Psoas muscle (tissue), 8 donors: ENCODE results near the gene CALCOCO1. TPM values are rescaled to one million over a fixed set of nuclear protein-coding genes. Genes with fewer than 3 reads are reported as not detected.

Source experiments
- ATAC-seq, 4 donors: fragments of 200-7000 bp; cut with Tn5 transposase; one replicate each; pipeline ENCODE4 v1.9.1; 2020; ENCODE audit warnings: moderate library complexity in 3 of 4, mild to moderate bottlenecking in 2 of 4
- DNase-seq, 2 donors: peaks; one replicate each; pipeline ENCODE4 v3.0.0-alpha.2; 2020
- H3K27ac ChIP-seq: fragments of 200-600 bp; one replicate; pipeline ENCODE4 v1.8.0; 2022
- H3K27me3 ChIP-seq, 3 donors: fragments of 200-600 bp in 1 of 3; one replicate each; pipeline versions ENCODE4 v1.6.1 to v1.8.0; 2013 to 2022; ENCODE audit warnings: low read length in 2 of 3, mild to moderate bottlenecking in 2 of 3, moderate library complexity in 1 of 3; ENCODE audit not compliant: insufficient read depth in 3 of 3
- H3K36me3 ChIP-seq, 2 donors: fragments of 200-600 bp in 1 of 2; one replicate each; pipeline versions ENCODE4 v1.6.1 to v1.8.0; 2013 to 2022; ENCODE audit warnings: low read depth in 1 of 2, mild to moderate bottlenecking in 1 of 2, moderate library complexity in 1 of 2; ENCODE audit not compliant: insufficient read depth in 1 of 2
- H3K4me1 ChIP-seq: fragments of 200-600 bp; one replicate; pipeline ENCODE4 v1.8.0; 2022
- H3K4me3 ChIP-seq: fragments of 200-600 bp; one replicate; pipeline ENCODE4 v1.8.0; 2022; ENCODE audit warnings: mild to moderate bottlenecking
- H3K9me3 ChIP-seq: fragments of 200-600 bp; one replicate; pipeline ENCODE4 v1.8.0; 2022
- CTCF ChIP-seq: fragments of 200-600 bp; IDR thresholded peaks from one replicate; pipeline ENCODE4 v1.8.0; 2022; ENCODE audit warnings: antibody characterized with exemption
- WGBS, 3 donors: extraction: QIAGEN DNeasy Blood & Tissue Kit; methylation state at CpG; one replicate each; pipeline versions ENCODE4 v1.1.6 to v1.1.7; 2013; 5-methylcytosine and 5-hydroxymethylcytosine counted together
- intact Hi-C, 2 donors: fragments of 100-400 bp; cut with DNase I; formaldehyde crosslinking; loops; one replicate each; pipeline versions ENCODE4 v1.11.0 to v1.14.2; 2022
- polyA plus RNA-seq, 3 donors: library from polyadenylated mRNA; stranded (reverse); fragments of 200-250 nt; gene quantifications; one replicate each; pipeline ENCODE4 v1.2.3, GENCODE V29; 2013
- total RNA-seq, 4 donors: library from RNA; stranded (reverse); fragmentation: NEBNext Ultra II Directional in 2 of 4; extraction: Animal tissue kit (Norgen Biotek cat#: 25700) in 2 of 4; gene quantifications; one replicate each; pipeline versions ENCODE4 v1.2.1 to v1.2.4, GENCODE V29; 2021 to 2023
- donor health status: healthy with polysubstance abuse.
- donor health status: DM: no; HTN: no; CAD: no; lungs with moderate emphysema.
- donor health status: Bipolar disorder and iron deficiency.
- donor health status: healthy.
- donor health status: DM: yes; HTN: yes; CAD: no.
- donor health status: DM: no; HTN: no; CAD: no.
- donor health status: DM: no; HTN: no; CAD: no.
- donor health status: DM: yes; HTN: yes; CAD: no.

CALCOCO1 gene
- total and polyA plus RNA-seq, 7 donors: 41.1 to 255 (median 180) TPM

- no peaks in the 10 kb centered on the region for H3K9me3 ChIP-seq
- H3K4me1 ChIP-seq: no peaks in the 10 kb centered on the region
- peaks cover 0 to 35% (median 5%) of the 10 kb centered on the region in 3 donors for H3K27me3 ChIP-seq
- H3K36me3 ChIP-seq: no peaks in the 10 kb centered on the region
- ATAC-seq: no peak
- no peak for TF ChIP-seq CTCF
- no peak overlapping the region for H3K4me3 ChIP-seq
- WGBS, 3 donors: 52 to 62% (median 53%) methylated on average over 6 of the region's 6 CpGs
- no peak for DNase-seq
- H3K27ac ChIP-seq: no peak overlapping the region
- intact Hi-C loops: loop anchor here in 1 of 2 donors (10.0 kb wide), 1 partner anchor 514 kb away; no protein-coding TSS in a partner anchor
Observed at GRCh38 chr12:53700567-53700966, 26.7 kb downstream of the CALCOCO1 start.

- intact Hi-C loops: loop anchor here in 1 of 2 donors (10.0 kb wide), 2 partner anchors 265 to 515 kb away; no protein-coding TSS in a partner anchor
Observed at GRCh38 chr12:53699678-53700025, 27.6 kb downstream of the CALCOCO1 start.

GRCh38 chr12:53698948-53699677 lies 28.1 kb downstream of the CALCOCO1 start:
- Histone ChIP-seq H3K4me3 (no peak overlapping the region), H3K36me3 (no peaks in the 10 kb centered on the region), H3K27me3 (peaks cover 0 to 46% (median 11%) of the 10 kb centered on the region in 3 donors), H3K27ac (no peak overlapping the region), H3K4me1 (no peaks in the 10 kb centered on the region), H3K9me3 (no peaks in the 10 kb centered on the region)
- 72 to 76% (median 75%) methylated on average over 3 of the region's 3 CpGs for WGBS, 3 donors
- TF ChIP-seq CTCF: no peak
- intact Hi-C loops: loop anchor here in 1 of 2 donors (10.0 kb wide), 1 partner anchor 266 kb away; no protein-coding TSS in a partner anchor
- ATAC-seq (no peak), DNase-seq (no peak)

More at GRCh38 chr12:53699678-53700025, 27.6 kb downstream of the CALCOCO1 start:
- H3K27me3 ChIP-seq: peaks cover 0 to 44% (median 10%) of the 10 kb centered on the region in 3 donors
- H3K36me3 ChIP-seq: no peaks in the 10 kb centered on the region
- H3K4me1 ChIP-seq: no peaks in the 10 kb centered on the region
- no peak overlapping the region for H3K4me3 ChIP-seq
- ATAC-seq (no peak), DNase-seq (no peak)
- WGBS, 3 donors: 37 to 41% (median 40%) methylated on average over 5 of the region's 5 CpGs
- no peak for TF ChIP-seq CTCF
- H3K27ac ChIP-seq: no peak overlapping the region
- H3K9me3 ChIP-seq: no peaks in the 10 kb centered on the region

- H3K27ac ChIP-seq: no peak overlapping the region
- no peak for TF ChIP-seq CTCF
- ATAC-seq (peak in 1 of 4 donors; percentile 21), DNase-seq (no peak)
- peak overlapping the region; percentile 46 for H3K4me3 ChIP-seq
- intact Hi-C loops: loop anchor here in 1 of 2 donors (10.0 kb wide), 1 partner anchor 268 kb away; no protein-coding TSS in a partner anchor
- no peaks in the 10 kb centered on the region for H3K36me3 ChIP-seq
- H3K9me3 ChIP-seq: no peaks in the 10 kb centered on the region
- no peaks in the 10 kb centered on the region for H3K4me1 ChIP-seq
- 56 to 72% (median 67%) methylated on average over 24 of the region's 24 CpGs for WGBS, 3 donors
- H3K27me3 ChIP-seq: peaks cover 0 to 45% (median 9%) of the 10 kb centered on the region in 3 donors
Observed at GRCh38 chr12:53696655-53697331, 30.5 kb downstream of the CALCOCO1 start.
